Activated CD8-positive, alpha-beta memory T cell treated with anti-CD3 and anti-CD28 coated beads for 4 hours (primary cell): ENCODE data around the gene BRICD5.

ENCODE experiments used
- DNase-seq, 2 donors: peaks; one replicate each; pipeline ENCODE4 v3.0.0-alpha.2; 2020; ENCODE audit warnings: low read depth in 2 of 2

The BRICD5 gene

GRCh38 chr16:2237493-2238149 lies 27.0 kb upstream of the BRICD5 start:
- no peak for DNase-seq

- no peak for DNase-seq
Measured at GRCh38 chr16:2237102-2237482, 26.4 kb upstream of the BRICD5 start.

- no peak for DNase-seq
Measured at GRCh38 chr16:2236337-2237101, 25.9 kb upstream of the BRICD5 start, which contains the start of gene DNASE1L2. Gene DNASE1L2 (plus strand): TSS chr16:2236444. CDS start chr16:2236817, 373 bp downstream.

- no peak for DNase-seq
Measured at GRCh38 chr16:2235695-2236336, 25.2 kb upstream of the BRICD5 start.

- DNase-seq, result no peak
Measured at GRCh38 chr16:2235234-2235651, 24.6 kb upstream of the BRICD5 start.

- no peak for DNase-seq
Measured at GRCh38 chr16:2234813-2235170, 24.1 kb upstream of the BRICD5 start.

- no peak for DNase-seq
Measured at GRCh38 chr16:2233872-2234812, 23.5 kb upstream of the BRICD5 start.

GRCh38 chr16:2233046-2233775 lies 22.5 kb upstream of the BRICD5 start:
- DNase-seq, result no peak

GRCh38 chr16:2232094-2232990 lies 21.7 kb upstream of the BRICD5 start:
- DNase-seq, result no peak

- DNase-seq, result no peak
Measured at GRCh38 chr16:2231016-2231931, 20.6 kb upstream of the BRICD5 start.

- DNase-seq, result no peak
Measured at GRCh38 chr16:2230376-2230775, 19.7 kb upstream of the BRICD5 start.

GRCh38 chr16:2229632-2230250 lies 19.1 kb upstream of the BRICD5 start:
- no peak for DNase-seq

- no peak for DNase-seq
Measured at GRCh38 chr16:2229091-2229490, 18.4 kb upstream of the BRICD5 start.

GRCh38 chr16:2228161-2228824 lies 17.6 kb upstream of the BRICD5 start:
- DNase-seq, result no peak

- no peak for DNase-seq
Measured at GRCh38 chr16:2226918-2227317, 16.3 kb upstream of the BRICD5 start.

GRCh38 chr16:2226245-2226793 lies 15.7 kb upstream of the BRICD5 start:
- no peak for DNase-seq

- DNase-seq, result no peak
Measured at GRCh38 chr16:2223942-2224486, 13.4 kb upstream of the BRICD5 start.
